ENCODE results near the gene GPR78.

The GPR78 gene

DNA sequence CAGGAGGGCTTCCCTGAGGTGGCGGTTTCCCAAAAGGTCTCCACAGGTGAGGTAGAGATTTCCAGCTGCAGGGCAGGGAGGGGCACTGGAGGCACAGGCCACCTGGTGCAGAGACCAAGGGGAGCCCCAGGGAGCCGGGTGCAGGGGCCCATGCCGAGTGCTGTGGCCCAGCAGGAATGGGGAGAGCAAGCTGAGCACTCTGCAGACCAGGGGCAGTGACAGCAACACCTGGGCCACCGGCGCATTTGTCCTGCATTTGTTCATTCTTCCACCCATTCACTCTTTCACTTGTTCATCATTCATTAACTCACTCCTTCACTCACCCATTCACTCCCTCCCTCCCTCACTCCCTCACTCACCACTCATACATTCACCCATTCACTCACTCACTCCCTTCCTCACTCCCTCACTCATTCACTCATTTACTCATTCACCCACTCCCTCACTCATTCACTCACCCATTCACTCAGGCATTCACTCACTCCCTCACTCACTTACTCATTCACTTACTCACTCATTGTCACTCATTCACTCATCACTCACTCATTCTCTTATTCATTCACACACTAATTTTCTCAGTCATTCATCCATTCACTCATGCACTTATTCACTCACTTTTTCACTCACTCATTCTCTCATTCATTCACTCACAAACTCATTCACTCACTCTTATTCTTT lies 28.7 kb downstream of the GPR78 start:
- no peaks in the 10 kb centered on the region for H3K36me3 ChIP-seq (ENCODE audit: control insufficient read depth, insufficient read depth, low read length)
- TF ChIP-seq, protein P1, sequence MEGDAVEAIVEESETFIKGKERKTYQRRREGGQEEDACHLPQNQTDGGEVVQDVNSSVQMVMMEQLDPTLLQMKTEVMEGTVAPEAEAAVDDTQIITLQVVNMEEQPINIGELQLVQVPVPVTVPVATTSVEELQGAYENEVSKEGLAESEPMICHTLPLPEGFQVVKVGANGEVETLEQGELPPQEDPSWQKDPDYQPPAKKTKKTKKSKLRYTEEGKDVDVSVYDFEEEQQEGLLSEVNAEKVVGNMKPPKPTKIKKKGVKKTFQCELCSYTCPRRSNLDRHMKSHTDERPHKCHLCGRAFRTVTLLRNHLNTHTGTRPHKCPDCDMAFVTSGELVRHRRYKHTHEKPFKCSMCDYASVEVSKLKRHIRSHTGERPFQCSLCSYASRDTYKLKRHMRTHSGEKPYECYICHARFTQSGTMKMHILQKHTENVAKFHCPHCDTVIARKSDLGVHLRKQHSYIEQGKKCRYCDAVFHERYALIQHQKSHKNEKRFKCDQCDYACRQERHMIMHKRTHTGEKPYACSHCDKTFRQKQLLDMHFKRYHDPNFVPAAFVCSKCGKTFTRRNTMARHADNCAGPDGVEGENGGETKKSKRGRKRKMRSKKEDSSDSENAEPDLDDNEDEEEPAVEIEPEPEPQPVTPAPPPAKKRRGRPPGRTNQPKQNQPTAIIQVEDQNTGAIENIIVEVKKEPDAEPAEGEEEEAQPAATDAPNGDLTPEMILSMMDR (IDR thresholded peaks at IDR 0.05; ENCODE audit: insufficient read depth, low read length, poor library complexity, severe bottlenecking), result no peak
- H3K27me3 ChIP-seq (replicated peaks; ENCODE audit: control insufficient read depth, insufficient read depth, low read length), result no peaks in the 10 kb centered on the region
- no peak for DNase-seq (ENCODE audit: extremely low read depth, insufficient read length)
- no peak overlapping the region for H3K4me3 ChIP-seq (replicated peaks; ENCODE audit: low read depth, low read length)

DNA sequence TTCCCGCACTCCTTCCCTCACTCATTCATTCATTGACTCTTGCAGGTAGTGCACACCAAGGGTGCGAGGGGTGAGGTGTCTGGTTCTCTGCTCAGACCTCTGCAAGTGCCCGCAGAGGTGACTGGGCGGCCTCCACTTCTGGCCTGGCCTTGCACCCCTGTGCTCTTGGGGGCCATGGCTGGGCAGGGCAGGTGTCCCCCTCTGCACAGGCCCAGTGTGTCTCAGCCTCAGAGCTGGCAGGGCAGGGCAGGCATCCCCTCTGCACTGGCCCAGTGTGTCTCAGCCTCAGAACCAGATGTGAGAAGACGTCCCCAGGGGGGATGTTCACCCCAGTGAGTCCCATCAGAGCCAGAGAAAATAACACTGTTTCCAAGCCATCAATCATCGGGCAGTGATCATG lies 29.2 kb downstream of the GPR78 start:
- Histone ChIP-seq H3K36me3 (ENCODE audit: control insufficient read depth, insufficient read depth, low read length) (no peaks in the 10 kb centered on the region), H3K27me3 (replicated peaks; ENCODE audit: control insufficient read depth, insufficient read depth, low read length) (no peaks in the 10 kb centered on the region; the same call in 1 of the 2 replicates), H3K4me3 (replicated peaks; ENCODE audit: low read depth, low read length) (no peak overlapping the region)
- TF ChIP-seq, protein P1 (IDR thresholded peaks at IDR 0.05; ENCODE audit: insufficient read depth, low read length, poor library complexity, severe bottlenecking), result no peak
- DNase-seq (ENCODE audit: extremely low read depth, insufficient read length), result no peak

DNA sequence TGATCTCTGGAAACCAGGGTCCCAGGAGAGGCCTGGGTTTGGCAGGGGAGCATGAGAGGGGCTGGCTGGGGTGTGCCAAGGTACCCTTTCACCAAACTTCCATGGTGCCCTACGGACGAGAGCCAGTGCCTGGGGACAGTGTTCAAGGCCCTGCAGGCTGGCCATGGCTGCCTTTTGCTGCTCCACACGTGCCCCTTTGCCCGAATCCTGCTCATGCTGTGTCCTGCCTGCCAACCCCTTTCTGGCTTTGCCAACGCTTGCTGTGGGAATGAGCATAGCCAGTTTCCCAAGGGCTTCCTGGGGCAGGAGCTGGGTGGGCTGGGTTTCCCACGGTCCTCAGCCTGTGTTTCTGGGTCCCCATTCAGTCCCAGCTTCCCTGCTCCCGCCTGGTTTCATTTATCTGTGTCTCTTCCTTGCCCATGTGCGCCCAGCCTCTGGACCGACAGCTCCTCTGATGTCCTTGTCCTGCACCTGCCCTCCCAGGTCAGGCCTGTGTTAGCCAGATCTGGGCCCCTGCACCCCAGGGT lies 29.7 kb downstream of the GPR78 start:
- no peak for DNase-seq (ENCODE audit: extremely low read depth, insufficient read length)
- Histone ChIP-seq H3K4me3 (replicated peaks; ENCODE audit: low read depth, low read length) (no peak overlapping the region), H3K36me3 (ENCODE audit: control insufficient read depth, insufficient read depth, low read length) (no peaks in the 10 kb centered on the region), H3K27me3 (replicated peaks; ENCODE audit: control insufficient read depth, insufficient read depth, low read length) (no peaks in the 10 kb centered on the region; the same call in 1 of the 2 replicates)
- TF ChIP-seq, protein P1 (IDR thresholded peaks at IDR 0.05; ENCODE audit: insufficient read depth, low read length, poor library complexity, severe bottlenecking), result no peak

DNA sequence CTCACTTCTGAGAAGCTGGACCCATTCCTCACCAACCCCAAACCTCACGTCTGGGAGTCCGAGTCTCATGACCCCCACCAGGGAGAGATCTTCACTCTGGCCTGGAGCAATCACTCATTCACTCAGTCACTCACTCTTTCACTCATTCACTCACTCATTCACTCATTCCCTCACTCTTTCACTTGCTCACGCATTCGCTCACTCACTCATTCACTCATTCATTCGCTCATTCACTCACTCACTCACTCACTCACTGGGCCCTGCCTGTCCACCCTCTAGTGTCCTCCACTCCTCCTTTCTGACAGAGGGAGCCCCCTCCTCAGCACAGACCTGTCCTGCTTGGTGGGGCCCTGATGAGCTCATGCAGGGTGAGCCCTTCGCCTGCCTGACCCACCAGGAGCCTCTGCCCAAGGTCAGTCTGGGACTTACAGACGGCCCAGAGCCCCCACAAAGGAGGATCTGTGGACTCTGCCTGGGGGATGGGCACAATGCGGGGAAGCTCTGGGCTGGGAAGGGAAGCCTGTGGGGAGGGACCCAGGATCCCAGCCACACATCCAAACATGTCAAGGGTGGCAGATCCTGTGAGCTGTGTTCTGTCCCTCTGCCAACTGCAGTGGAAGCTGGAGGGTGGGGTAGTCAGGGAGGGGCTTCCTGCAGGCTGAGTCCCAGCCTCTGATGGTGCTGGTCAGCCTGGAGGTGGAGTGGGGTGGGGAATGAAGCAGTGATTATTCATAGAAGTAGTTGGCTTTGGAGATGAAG lies 30.8 kb downstream of the GPR78 start:
- Histone ChIP-seq H3K36me3 (ENCODE audit: control insufficient read depth, insufficient read depth, low read length) (no peaks in the 10 kb centered on the region), H3K4me3 (replicated peaks; ENCODE audit: low read depth, low read length) (no peak overlapping the region), H3K27me3 (replicated peaks; ENCODE audit: control insufficient read depth, insufficient read depth, low read length) (no peaks in the 10 kb centered on the region; the same call in 1 of the 2 replicates)
- TF ChIP-seq, protein P1 (IDR thresholded peaks at IDR 0.05; ENCODE audit: insufficient read depth, low read length, poor library complexity, severe bottlenecking), result no peak
- no peak for DNase-seq (ENCODE audit: extremely low read depth, insufficient read length)

DNA sequence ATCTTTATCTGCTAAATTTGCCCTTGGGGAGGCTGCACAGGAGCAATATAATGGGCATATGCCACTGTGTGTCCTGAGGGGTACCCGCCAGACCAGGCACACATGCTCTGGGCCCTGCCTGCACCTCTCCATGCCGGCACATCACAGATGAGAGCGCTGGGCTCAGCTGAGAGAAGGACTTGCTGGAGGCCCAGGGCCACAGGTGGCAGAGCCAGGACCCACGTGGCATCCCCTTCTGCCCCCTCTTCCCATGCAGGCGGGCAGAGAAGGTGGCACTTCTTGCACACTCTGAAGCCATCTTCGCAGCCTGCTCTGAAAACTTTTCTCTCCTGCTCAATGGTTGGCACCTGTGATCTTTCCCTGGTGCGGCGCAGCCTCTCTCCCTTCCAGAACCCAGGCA lies 32.5 kb downstream of the GPR78 start:
- Histone ChIP-seq H3K36me3 (ENCODE audit: control insufficient read depth, insufficient read depth, low read length) (no peaks in the 10 kb centered on the region), H3K27me3 (replicated peaks; ENCODE audit: control insufficient read depth, insufficient read depth, low read length) (no peaks in the 10 kb centered on the region; the same call in 1 of the 2 replicates), H3K4me3 (replicated peaks; ENCODE audit: low read depth, low read length) (no peak overlapping the region)
- DNase-seq (ENCODE audit: extremely low read depth, insufficient read length), result no peak
- TF ChIP-seq, protein P1 (IDR thresholded peaks at IDR 0.05; ENCODE audit: insufficient read depth, low read length, poor library complexity, severe bottlenecking), result no peak

All from GM06990 (cell line).